Stimulated activated CD4-positive, alpha-beta T cell treated with anti-CD3 and anti-CD28 coated beads, Interleukin-1b, Interleukin-23, amount 100 ng/mL, for 48 hours (primary cell): Measurements from ENCODE around the gene TMEM213.

ENCODE experiments used
- DNase-seq: peaks from one replicate; pipeline ENCODE4 v3.0.0-alpha.2; 2020

TMEM213 gene

DNA sequence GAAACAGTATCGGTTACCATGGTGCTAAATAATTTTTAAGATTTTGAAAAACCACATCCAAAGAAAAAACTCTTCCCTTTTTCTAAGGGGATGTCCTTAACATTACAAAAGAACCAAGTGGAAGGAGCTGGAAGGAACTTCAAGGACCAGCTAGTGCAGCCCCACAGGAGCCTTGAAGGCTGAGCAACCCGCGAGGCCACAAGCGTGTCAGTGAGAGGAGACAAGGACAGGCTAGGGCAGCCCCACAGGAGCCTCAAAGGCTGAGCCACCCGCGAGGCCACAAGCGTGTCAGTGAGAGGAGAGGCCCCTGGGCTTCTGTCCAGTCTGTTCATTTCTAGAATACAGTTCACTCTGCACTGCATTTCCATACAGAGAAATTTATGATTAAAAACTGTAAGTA lies 80.3 kb downstream of the TMEM213 start:
- DNase-seq: no peak

GRCh38 chr7:138878856-138879255 lies 81.1 kb downstream of the TMEM213 start:
- DNase-seq: no peak

DNA sequence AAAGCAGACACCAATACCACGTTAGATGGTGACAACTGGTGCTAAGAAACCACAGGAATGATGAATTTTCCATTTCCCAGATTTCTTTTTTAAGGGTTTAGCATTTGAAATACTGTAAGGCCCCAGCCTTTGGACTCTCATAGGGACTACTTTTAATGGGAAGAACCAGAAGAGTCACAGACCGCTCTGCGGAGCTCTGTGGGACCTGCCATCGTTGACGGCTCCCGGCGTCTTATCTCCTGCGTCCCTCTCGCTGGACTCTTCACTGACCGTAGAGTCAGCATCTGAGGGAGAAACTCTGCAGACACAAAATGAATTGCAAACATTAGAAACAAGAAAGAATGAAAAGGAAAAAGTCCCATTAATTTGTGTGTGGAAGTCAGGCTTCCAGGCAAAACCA lies 81.6 kb downstream of the TMEM213 start:
- no peak for DNase-seq

GRCh38 chr7:138880881-138881578 lies 83.2 kb downstream of the TMEM213 start:
- no peak for DNase-seq

- DNase-seq: no peak
Observed at GRCh38 chr7:138881579-138882188, 83.9 kb downstream of the TMEM213 start.

GRCh38 chr7:138882249-138882648 lies 84.5 kb downstream of the TMEM213 start:
- DNase-seq: no peak

DNA sequence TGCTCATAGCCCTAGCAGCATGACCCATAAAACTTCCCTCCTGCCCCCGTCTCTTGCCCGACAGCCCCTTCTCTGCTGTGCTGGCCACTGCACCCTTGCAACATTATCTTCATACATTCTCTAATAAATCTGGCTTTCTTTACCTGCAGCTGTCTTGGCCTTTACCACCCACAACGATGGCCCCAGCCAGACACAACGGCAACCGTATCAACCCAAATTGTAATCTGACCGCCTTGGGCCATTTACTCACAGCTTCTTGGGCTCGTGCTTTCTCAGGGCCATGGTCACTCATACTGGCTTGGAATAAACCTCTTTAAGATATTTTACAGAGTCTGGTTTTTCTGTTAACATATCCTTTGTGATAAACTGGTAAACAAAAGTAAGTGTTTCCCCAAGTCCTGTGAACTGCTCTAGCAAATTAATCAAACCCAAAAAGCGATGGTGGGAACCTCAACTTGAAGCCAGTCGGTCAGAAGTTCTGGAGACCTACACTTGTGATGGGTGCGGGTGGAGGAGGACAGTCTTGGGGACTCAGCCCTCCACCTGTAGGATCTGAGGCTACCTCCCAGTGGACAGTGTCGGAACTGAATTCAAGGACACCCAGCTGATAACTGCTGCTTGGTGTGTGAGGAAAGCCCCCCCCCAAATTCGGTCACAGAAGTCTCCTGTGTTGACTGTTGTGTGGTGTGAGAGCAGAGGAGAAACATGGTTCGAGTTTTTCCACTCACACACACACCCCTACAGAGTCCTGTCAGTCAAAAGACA lies 87.8 kb downstream of the TMEM213 start:
- DNase-seq: no peak

- DNase-seq: no peak
Observed at GRCh38 chr7:138886501-138886917, 88.7 kb downstream of the TMEM213 start.

DNA sequence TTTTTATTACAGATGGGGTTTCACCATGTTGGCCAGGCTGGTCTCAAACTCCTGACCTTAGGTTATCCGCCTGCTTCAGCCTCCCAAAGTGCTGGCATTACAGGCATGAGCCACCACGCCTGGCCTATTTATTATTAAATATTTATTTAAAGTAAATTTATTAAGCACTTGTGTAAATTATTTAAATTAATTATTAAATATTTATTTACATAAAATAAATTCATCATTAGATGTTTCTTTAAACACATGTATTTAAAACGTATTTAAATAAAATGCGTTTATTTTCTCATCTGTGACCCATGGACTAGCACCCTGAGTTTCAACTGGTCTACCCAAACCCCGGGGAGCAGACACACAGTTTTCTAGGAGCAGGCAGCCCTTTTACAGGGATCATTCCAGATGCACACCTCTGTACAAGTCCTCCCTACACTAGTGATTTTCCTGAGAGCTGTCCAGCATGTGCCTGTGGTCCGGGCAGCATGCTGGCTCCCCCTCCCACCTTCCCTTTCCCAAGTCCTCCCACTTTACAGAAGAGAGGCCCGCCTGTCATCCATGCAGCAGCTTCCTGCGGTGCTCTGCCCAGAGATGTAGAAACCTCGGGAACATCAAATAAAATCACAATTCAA lies 89.4 kb downstream of the TMEM213 start:
- no peak for DNase-seq
